Measurements from ENCODE around the gene UCP3. TPM values are rescaled to one million over a fixed set of nuclear protein-coding genes. Genes with fewer than 3 reads are reported as not detected.

The UCP3 gene
- total and polyA plus RNA-seq, 10 of the 15 experiments (the other 5 are each of a cell fraction or from before 2014, with no cell fraction given): 0.02 to 1.9 (median 0.94) TPM

GRCh38 chr11:74010306-74011300, 1.7 kb upstream of the UCP3 start (continued):
- no peak for TF ChIP-seq PBX3 (IDR thresholded peaks at IDR 0.05; ENCODE audit: insufficient replicate concordance, low read depth, low read length)

GRCh38 chr11:74009675-74010305, 905 bp upstream of the UCP3 start:
- ATAC-seq (no peak), DNase-seq (ENCODE audit: low read depth, low spot score) (no peak), FAIRE-seq (no peak)
- Histone ChIP-seq H3K36me3 (ENCODE audit: control insufficient read depth in 2 of 2, insufficient read depth in 2 of 2, low read length in 1 of 2) (peaks cover 0 to 1% of the 10 kb centered on the region in 2 experiments; a peak in 3 of 4 replicates), H3K4me3 (no peak overlapping the region), H3K9me3 (replicated peaks; ENCODE audit: control insufficient read depth, insufficient read depth, low read length) (no peaks in the 10 kb centered on the region), H4K20me1 (ENCODE audit: control insufficient read depth, insufficient read depth) (no peaks in the 10 kb centered on the region), H2AFZ (ENCODE audit: control insufficient read depth, low read depth, low read length) (no peak overlapping the region), H3K27ac (ENCODE audit: control insufficient read depth, insufficient read depth) (no peak overlapping the region), H3K79me2 (ENCODE audit: control insufficient read depth, insufficient read depth, low read length) (no peaks in the 10 kb centered on the region), H3K9ac (ENCODE audit: control insufficient read depth, insufficient read depth, low read length) (no peak overlapping the region), H3K4me1 (ENCODE audit: control insufficient read depth, insufficient read depth, low read length) (peaks cover 27% of the 10 kb centered on the region), H3K27me3 (replicated peaks in 1 of 2; ENCODE audit: control insufficient read depth in 2 of 2, insufficient read depth in 2 of 2, low read length in 1 of 2) (no peaks in the 10 kb centered on the region), H3K4me2 (ENCODE audit: control insufficient read depth, insufficient read depth) (no peak overlapping the region)
- RAD21 ChIA-PET (ENCODE audit: unreplicated experiment): interaction anchor here (1.5 kb wide), 1 partner anchor 11 kb away, joined by 3 read pairs; no protein-coding TSS in a partner anchor
- BruUV-seq (replicated peaks): no TSS peak
- in situ Hi-C loops (cut with MboI) (no loop called here), intact Hi-C loops (cut with micrococcal nuclease; ENCODE audit: unreplicated experiment) (loop anchor here (2.0 kb wide), 1 partner anchor 13 kb away; no protein-coding TSS in a partner anchor)
- SMC1A ChIA-PET (ENCODE audit: uncharacterized antibody, unreplicated experiment): interaction anchor here (2.0 to 4.8 kb wide), 3 partner anchors 12 to 28 kb away, joined by 5 to 21 read pairs (median 19); partner anchors contain the start of gene UCP2
- CTCF ChIA-PET: interaction anchor here (0.7 kb wide), 1 partner anchor 100 kb away, joined by 3 read pairs; no protein-coding TSS in a partner anchor
- TF ChIP-seq BCLAF1 (IDR thresholded peaks at IDR 0.05): no peak
- no peak for TF ChIP-seq TAF1 (IDR thresholded peaks at IDR 0.05; ENCODE audit: borderline replicate concordance, low read depth, low read length)
- TF ChIP-seq FOXM1 (IDR thresholded peaks at IDR 0.05; ENCODE audit: low read depth, low read length): no peak
- TF ChIP-seq RBBP5 (conservative IDR thresholded peaks at IDR 0.05): no peak
- TF ChIP-seq DPF2 (IDR thresholded peaks at IDR 0.05): no peak
- no peak for TF ChIP-seq PML (IDR thresholded peaks at IDR 0.05; ENCODE audit: low read length)
- TF ChIP-seq KDM1A (IDR thresholded peaks at IDR 0.05; ENCODE audit: borderline replicate concordance): no peak
- no peak for TF ChIP-seq JUND (IDR thresholded peaks at IDR 0.05; ENCODE audit: low read depth, low read length)
- TF ChIP-seq SIX5 (IDR thresholded peaks at IDR 0.05; ENCODE audit: low read depth, low read length, severe bottlenecking): no peak
- TF ChIP-seq GATAD2B (conservative IDR thresholded peaks at IDR 0.05; ENCODE audit: low read depth): no peak
- TF ChIP-seq MTA3 (IDR thresholded peaks at IDR 0.05; ENCODE audit: borderline replicate concordance, low read length): no peak
- 98% methylated on average over 5 of the region's 5 CpGs for WGBS (ENCODE audit: insufficient coverage, insufficient replicate concordance, low lambda C conversion rate, missing lambda C conversion rate)
- POLR2A ChIA-PET: interaction anchor here (0.7 kb wide), 1 partner anchor 166 kb away, joined by 4 read pairs; no protein-coding TSS in a partner anchor

All from GM12878 (cell line).